ENCODE measurements around the gene ERCC3.

ERCC3 gene

DNA sequence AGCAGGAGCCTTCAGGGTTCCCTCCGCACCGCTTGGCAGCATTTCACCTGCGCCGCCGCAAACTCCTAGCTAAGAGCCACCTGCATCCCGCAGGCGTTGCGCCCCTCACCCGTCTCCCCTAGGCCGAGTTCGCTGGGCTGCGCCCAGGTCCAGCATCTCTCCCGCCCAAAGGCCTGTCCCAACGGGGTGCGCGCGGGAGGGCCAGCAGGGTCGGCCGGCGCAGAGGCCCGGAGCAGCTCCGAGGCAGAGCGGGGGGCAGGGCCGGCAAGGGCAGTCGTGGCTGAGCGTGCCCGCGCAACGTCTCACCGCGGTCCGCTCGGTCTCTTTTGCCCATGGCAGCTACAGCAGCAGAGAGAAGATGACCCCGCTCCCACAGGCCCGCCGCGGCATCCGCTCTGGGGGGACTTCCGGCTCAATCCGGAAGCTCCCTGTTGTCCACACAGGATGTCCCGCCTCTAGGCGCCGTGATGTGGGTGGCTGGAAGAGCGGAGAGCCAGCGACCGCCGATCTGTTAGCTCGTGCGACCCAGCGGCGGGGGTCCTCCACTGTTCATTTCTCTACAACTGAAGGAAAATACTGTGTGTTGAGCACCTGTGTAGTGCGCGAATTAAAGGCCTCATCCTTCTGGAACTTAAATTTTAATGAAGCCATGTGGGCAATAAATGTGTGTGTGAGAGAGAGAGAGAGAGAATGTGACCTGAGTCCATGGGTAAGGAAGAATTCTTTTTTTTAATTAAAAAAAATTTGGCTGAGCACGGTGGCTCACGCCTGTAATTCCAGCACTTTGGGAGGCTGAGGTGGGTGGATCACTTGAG, at the start of gene ERCC3:
ERCC3 (minus strand) TSS at position 397 of the 815 bp plus-strand sequence; CDS start at position 334, 63 bp downstream.
- peak; percentile 25 for DNase-seq

- DNase-seq = no peak
These were observed 49.3 kb upstream of the ERCC3 start for GRCh38 chr2:127343277-127343676.

GRCh38 chr2:127342101-127342500, 48.2 kb upstream of the ERCC3 start:
- no peak for DNase-seq

GRCh38 chr2:127332335-127332734, 38.4 kb upstream of the ERCC3 start:
- DNase-seq = no peak

DNA sequence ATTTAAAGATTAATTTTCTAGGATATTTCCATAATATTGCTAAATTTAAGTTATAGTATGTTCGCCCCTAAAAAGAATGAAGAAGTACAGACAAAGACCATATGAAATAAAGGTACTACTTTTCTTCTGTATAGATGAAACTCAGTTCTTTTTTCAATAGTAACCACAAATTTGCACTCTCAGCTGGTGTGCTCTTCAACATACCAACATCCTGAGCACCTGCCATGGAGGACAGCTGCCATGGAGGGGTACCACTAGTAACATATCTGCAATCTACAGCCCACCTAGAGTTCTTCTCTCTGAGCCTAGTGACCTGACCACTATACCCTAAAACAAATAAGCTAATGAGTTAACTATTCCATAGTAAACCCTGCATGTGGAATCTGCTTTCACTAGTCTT, 36.8 kb upstream of the ERCC3 start:
- DNase-seq = no peak

- DNase-seq = no peak
These were observed 32.5 kb upstream of the ERCC3 start for GRCh38 chr2:127326289-127326945.

DNA sequence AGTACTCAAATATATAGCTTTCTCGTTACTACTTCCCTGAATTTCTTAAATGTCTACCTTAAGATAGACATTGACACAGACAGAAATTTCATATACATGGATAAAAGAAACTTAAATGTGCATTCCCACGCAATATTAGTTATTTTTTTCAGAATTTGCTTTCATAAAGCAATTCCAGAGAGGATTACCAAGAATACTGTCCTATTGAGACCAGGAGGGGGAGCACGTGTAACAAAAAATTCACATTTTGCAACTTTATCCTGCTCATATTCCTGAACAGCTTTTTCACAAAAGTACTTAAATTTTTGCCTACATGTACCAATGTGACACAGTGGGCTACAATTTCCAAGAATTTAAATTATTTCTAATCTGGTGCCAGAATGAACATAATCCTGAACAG, 30.7 kb upstream of the ERCC3 start:
- no peak for DNase-seq

DNA sequence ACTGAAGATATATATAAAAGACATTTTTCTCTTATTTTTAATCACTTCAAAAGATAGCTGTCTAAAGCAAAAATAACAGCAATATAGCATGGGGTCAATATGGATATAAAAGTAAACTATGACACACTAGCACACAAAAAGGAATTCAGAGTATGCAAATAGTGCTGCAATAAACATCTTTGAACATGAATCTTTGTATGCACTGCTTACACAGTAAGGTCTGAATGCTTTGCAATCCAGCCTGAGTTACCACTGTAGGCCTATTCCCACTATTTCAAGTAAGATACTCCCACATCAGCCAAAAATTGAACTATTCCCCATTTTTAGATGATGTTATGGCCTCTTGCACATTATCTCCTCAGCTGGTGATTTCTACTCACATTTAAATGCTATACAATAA, 27.4 kb upstream of the ERCC3 start:
- DNase-seq = no peak

- DNase-seq = no peak
These were observed 26.8 kb upstream of the ERCC3 start for GRCh38 chr2:127320586-127321275.

- no peak for DNase-seq
These were observed 26.1 kb upstream of the ERCC3 start for GRCh38 chr2:127320067-127320466.

DNA sequence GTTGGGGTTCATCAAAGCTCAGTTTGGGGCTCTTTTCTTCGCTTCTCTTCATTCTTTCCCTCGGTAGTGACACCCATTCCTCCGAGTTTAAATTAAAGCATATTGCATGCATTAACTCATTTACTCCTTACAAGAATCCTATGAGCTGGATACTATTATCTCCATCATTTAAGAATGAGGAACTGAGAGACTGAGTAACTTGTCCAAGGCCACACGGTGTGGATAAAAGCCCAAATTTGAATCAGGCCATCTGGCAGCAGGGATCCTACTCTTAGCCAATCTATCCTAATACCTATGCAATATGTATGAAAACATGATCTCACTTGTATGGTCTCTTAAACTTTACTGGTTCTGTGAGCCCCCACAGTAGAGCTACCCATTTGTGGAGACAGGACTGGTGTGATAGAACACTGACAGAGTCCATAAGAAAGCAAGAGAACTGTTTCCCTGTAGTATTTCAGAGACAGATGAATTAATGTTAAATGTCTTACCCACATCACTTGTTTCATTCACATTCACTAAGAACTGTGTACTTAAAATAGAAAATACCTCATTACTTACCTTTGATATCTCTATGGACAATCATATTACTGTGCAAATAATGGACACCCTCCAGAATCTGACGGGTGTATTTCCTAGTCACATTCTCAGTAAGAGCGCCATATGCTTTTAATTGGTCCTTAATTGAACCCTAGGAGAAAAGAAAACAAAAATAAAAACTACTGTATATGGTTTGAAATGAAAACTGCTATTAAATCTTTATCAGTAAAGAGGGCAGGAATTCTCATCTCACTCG, 20.4 kb upstream of the ERCC3 start:
- peak; percentile 4 for DNase-seq

DNA sequence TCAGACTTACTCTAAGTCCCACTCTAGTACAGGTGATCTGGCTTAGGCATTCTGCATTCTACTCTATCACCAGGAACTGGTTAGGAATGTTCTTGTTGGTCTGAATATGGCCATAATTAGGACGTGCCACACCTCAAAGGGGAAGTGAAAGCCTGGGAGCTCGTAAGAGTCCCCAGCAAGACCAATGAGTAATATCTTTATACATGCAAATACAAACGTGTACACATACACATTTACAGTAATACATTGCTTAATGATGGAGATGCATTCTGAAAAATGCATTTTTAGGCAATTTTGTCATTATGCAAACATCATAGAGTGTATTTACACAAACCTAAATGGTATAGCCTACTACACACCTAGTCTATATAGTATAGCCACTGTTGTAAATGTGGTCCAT, 19.5 kb upstream of the ERCC3 start:
- DNase-seq = no peak

- no peak for DNase-seq
These were observed 17.0 kb upstream of the ERCC3 start for GRCh38 chr2:127310980-127311379.

DNA sequence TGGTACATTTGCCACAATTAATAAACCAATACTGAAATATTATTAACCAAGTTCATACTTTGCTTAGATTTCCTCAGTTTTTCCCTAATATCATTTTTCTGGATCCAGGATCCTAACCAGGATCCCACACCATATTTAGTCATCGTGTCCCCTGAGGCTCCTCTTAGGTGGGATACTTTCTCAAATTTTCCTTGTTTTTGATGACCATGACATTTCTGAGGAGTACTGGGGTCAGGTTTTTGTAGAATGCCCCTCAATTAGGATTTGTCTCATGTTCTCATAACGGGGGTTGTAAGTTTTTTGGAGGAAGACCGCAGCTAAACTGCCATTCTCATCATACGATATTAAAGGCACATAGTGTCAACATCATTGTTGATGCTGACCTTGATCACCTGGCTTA, 15.5 kb upstream of the ERCC3 start:
- no peak for DNase-seq

DNA sequence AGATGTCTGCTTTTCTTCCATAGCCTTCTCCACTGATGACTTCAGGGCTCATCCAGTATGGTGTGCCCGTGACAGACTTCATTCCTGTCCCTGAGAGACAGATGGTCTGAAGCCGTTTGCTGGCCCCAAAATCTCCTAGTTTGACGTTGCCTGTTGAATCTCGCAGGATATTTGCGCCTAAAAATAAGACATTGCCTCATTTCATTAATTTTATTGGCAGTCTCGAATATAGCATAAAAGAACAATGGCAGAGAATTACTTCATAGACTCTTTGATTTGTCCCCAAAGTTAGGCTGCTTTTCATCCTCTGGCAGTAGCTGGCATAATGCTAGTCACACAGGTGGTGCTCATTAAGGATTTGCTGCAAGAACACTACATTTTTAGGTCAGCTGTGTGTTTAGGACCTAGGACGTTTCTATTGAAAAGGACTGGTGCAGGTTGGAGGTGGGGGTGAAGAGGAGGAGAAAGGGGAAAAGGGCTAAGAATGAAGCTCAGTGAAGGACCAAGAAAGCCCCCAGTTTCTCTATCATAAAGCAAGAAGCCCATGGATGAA, 14.7 kb upstream of the ERCC3 start:
- DNase-seq = no peak

DNA sequence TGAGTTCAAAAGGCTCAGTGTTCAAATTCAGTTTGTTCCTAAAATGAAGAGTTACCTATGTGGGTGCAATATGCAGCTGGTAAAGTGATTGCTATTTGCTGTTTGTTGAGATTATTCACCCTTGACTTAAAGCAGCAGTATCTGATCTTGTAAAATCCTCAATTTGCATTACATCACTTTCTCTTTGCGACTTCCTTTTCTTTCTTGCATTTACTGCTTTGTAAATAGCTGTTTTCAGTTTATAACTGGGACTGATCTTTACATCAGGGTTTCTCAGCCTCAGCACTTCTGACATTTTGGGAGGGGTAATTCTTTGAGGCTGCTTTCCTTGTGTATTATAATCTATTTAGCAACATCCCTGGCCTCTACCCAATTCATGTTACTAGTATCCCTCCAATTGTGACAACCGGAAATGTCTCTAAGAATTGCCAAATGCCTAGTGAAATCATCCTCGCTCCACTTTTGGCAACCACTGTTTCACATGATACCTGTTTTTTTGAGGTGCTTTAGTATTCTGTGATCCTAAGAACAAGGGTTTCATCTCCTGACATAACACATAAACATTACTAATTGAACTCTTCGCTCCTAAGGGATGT, 12.1 kb upstream of the ERCC3 start:
- no peak for DNase-seq

DNA sequence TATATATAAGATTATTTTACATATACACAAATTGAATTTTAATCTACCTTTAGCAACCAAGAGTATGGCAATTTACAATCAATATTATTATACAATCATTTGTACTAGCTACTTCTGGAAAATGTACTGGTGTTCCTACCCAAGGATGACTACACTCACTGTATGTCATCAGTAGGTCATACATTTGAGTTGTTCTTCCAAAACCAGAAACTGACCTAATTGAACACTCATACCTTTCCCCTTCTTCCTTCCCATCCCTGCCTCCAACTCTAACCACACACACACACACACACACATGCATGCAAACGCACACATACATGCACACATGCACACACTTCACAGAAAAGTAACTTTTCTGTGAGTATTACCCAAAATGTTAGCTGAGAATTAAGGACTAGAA, 8.2 kb upstream of the ERCC3 start:
- no peak for DNase-seq

GRCh38 chr2:127293386-127293747, 577 bp downstream of the ERCC3 start:
- DNase-seq = no peak

DNA sequence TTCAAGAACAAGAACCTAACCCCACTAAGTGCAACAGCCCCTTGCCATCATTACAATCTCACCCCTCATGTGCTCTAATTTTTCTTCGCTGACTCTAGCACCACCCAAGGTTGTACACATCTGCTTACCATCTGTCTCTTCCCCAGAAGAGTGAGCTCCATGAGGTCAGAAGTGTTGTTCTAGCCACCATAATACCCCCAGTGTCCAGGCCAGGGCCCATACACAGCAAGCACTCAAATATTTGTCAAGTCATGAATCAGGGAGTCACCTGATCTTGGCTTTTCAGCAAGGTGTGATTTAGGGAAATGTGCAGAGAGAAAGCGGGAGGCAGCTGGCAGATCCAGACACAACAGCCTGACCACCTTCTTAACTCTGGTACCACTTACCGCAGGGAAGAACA, 5.7 kb downstream of the ERCC3 start:
- no peak for DNase-seq

- DNase-seq = no peak
These were observed 10.7 kb downstream of the ERCC3 start for GRCh38 chr2:127283275-127283674.

- no peak for DNase-seq
These were observed 13.3 kb downstream of the ERCC3 start for GRCh38 chr2:127280693-127281092.

GRCh38 chr2:127279781-127280180, 14.2 kb downstream of the ERCC3 start:
- no peak for DNase-seq

Measured in NCI-H2029 treated with DMSO at 0.1 percent for 48 hours (cell line).